Esophagus squamous epithelium (tissue), 5 donors: ENCODE data around the gene PREP. TPM values are rescaled to one million over a fixed set of nuclear protein-coding genes. Genes with fewer than 3 reads are reported as not detected.

ENCODE experiments used
- DNase-seq: peaks from one replicate; lab custom pipeline; 2025; lab: John Stamatoyannopoulos, UW
- H3K27ac ChIP-seq, 4 donors: fragments of 200-600 bp; sonication (generic); one replicate each; pipeline ENCODE4 v1.5.1; 2016 to 2019; ENCODE audit warnings: mild to moderate bottlenecking in 1 of 4
- H3K27me3 ChIP-seq, 4 donors: fragments of 200-600 bp; sonication (generic); 1 replicate in 3 of 4; 2 replicates in 1 of 4; pipeline versions ENCODE4 v1.5.1 to v1.6.0; 2017 to 2021; ENCODE audit warnings: antibody characterized with exemption in 1 of 4
- H3K36me3 ChIP-seq, 3 donors: fragments of 200-600 bp; sonication (generic); one replicate each; pipeline ENCODE4 v1.5.1; 2016 to 2019
- H3K4me1 ChIP-seq, 3 donors: fragments of 200-600 bp; sonication (generic); one replicate each; pipeline ENCODE4 v1.5.1; 2017 to 2019
- H3K4me3 ChIP-seq, 4 donors: fragments of 200-600 bp; sonication (generic); 1 replicate in 3 of 4; 2 replicates in 1 of 4; pipeline ENCODE4 v1.5.1; 2016 to 2019; ENCODE audit warnings: mild to moderate bottlenecking in 2 of 4, moderate library complexity in 1 of 4
- H3K9me3 ChIP-seq, 3 donors: fragments of 200-600 bp; sonication (generic); one replicate each; pipeline ENCODE4 v1.5.1; 2016 to 2019
- CTCF ChIP-seq, 6 experiments: fragments of 450-650 bp in 4 of 6; fragments of 200-600 bp in 2 of 6; sonication (generic) in 2 of 6; IDR thresholded peaks; one replicate each; pipeline ENCODE4 v1.5.1; 2016 to 2019; ENCODE audit warnings: antibody characterized with exemption in 6 of 6, mild to moderate bottlenecking in 4 of 6, moderate library complexity in 4 of 6
- POLR2A ChIP-seq, 4 donors: fragments of 450-650 bp; IDR thresholded peaks; one replicate each; pipeline ENCODE4 v1.6.1; 2017; ENCODE audit warnings: antibody characterized with exemption in 4 of 4, mild to moderate bottlenecking in 4 of 4, moderate library complexity in 3 of 4
- WGBS, 2 donors: methylation state at CpG; one replicate each; pipeline ENCODE4 v1.1.5; 2018; 5-methylcytosine and 5-hydroxymethylcytosine counted together
- intact Hi-C: fragments of 100-400 bp; cut with DNase I; formaldehyde crosslinking; loops from one replicate; pipeline ENCODE4 v1.15.0; 2022
- total RNA-seq, 4 donors: library from RNA; depleted of rRNA; stranded (reverse); fragments of >200 nt; gene quantifications; one replicate each; pipeline ENCODE4 v1.1.0, GENCODE V29; 2016
- donor health status: DM: yes; HTN: yes; CAD: no.

Gene PREP
- total RNA-seq, 4 donors from 2014 or later, result 11.9 to 28.0 (median 19.6) TPM

GRCh38 chr6:105269390-105269789 lies 133.5 kb downstream of the PREP start:
- intact Hi-C loops, result no loop called here
- no peaks in the 10 kb centered on the region for H3K4me1 ChIP-seq
- no peaks in the 10 kb centered on the region for H3K27me3 ChIP-seq
- 93 to 94% methylated on average over 2 of the region's 2 CpGs for WGBS, 2 donors
- H3K27ac ChIP-seq, result no peak overlapping the region
- no peak for TF ChIP-seq POLR2A (IDR thresholded peaks at IDR 0.05)
- TF ChIP-seq CTCF (IDR thresholded peaks at IDR 0.05), result no peak
- DNase-seq, result no peak
- H3K36me3 ChIP-seq, result no peaks in the 10 kb centered on the region
- no peaks in the 10 kb centered on the region for H3K9me3 ChIP-seq
- H3K4me3 ChIP-seq, result no peak overlapping the region

GRCh38 chr6:105263685-105264610 lies 138.9 kb downstream of the PREP start:
- Histone ChIP-seq H3K9me3 (no peaks in the 10 kb centered on the region), H3K27ac (no peak overlapping the region), H3K27me3 (peaks cover 0 to 15% (median 0%) of the 10 kb centered on the region in 4 donors), H3K36me3 (no peaks in the 10 kb centered on the region), H3K4me1 (no peaks in the 10 kb centered on the region), H3K4me3 (no peak overlapping the region)
- WGBS, 2 donors, result 64 to 75% methylated on average over 6 of the region's 6 CpGs
- no peak for TF ChIP-seq POLR2A (IDR thresholded peaks at IDR 0.05)
- no peak for TF ChIP-seq CTCF (IDR thresholded peaks at IDR 0.05)
- intact Hi-C loops, result no loop called here
- DNase-seq, result no peak

- Histone ChIP-seq H3K4me1 (no peaks in the 10 kb centered on the region), H3K27me3 (peaks cover 0 to 15% (median 0%) of the 10 kb centered on the region in 4 donors), H3K4me3 (no peak overlapping the region), H3K27ac (no peak overlapping the region), H3K36me3 (no peaks in the 10 kb centered on the region), H3K9me3 (no peaks in the 10 kb centered on the region)
- intact Hi-C loops, result no loop called here
- 65 to 70% methylated on average over 13 of the region's 13 CpGs for WGBS, 2 donors
- TF ChIP-seq POLR2A (IDR thresholded peaks at IDR 0.05) (no peak), CTCF (IDR thresholded peaks at IDR 0.05) (no peak)
- DNase-seq, result no peak
Measured at GRCh38 chr6:105259913-105260889, 142.7 kb downstream of the PREP start.

GRCh38 chr6:105258816-105259215 lies 144.1 kb downstream of the PREP start:
- intact Hi-C loops, result no loop called here
- 64 to 89% methylated on average over 5 of the region's 5 CpGs for WGBS, 2 donors
- TF ChIP-seq CTCF (IDR thresholded peaks at IDR 0.05), result no peak
- TF ChIP-seq POLR2A (IDR thresholded peaks at IDR 0.05), result no peak
- H3K9me3 ChIP-seq, result no peaks in the 10 kb centered on the region
- DNase-seq, result no peak
- H3K4me1 ChIP-seq, result no peaks in the 10 kb centered on the region
- H3K36me3 ChIP-seq, result no peaks in the 10 kb centered on the region
- H3K27me3 ChIP-seq, result peaks cover 0 to 15% (median 0%) of the 10 kb centered on the region in 4 donors
- H3K27ac ChIP-seq, result no peak overlapping the region
- no peak overlapping the region for H3K4me3 ChIP-seq
